HEK293 (cell line): ENCODE data around the gene CCDC141.

Experiments used
- BCL11A ChIP-seq: fragments of 450-650 bp; formaldehyde crosslinking; IDR thresholded peaks from 2 replicates; pipeline ENCODE4 v1.5.1; 2016; ENCODE audit warnings: low read depth, missing biosample characterization, missing genetic modification characterization
- GLI4 ChIP-seq: fragments of 450-650 bp; formaldehyde crosslinking; IDR thresholded peaks from 2 replicates; pipeline ENCODE4 v1.5.1; 2016; ENCODE audit warnings: missing biosample characterization, missing genetic modification characterization
- RBAK ChIP-seq: fragments of 450-650 bp; formaldehyde crosslinking; IDR thresholded peaks from 2 replicates; pipeline ENCODE4 v1.5.1; 2016; ENCODE audit warnings: missing biosample characterization, missing genetic modification characterization
- TF ChIP-seq, protein P1 (sequence below): fragments of 450-650 bp; formaldehyde crosslinking; IDR thresholded peaks from 2 replicates; pipeline ENCODE4 v1.5.1; 2016; ENCODE audit warnings: missing biosample characterization, missing genetic modification characterization
- TF ChIP-seq, protein P2 (sequence below): fragments of 450-650 bp; formaldehyde crosslinking; IDR thresholded peaks from 2 replicates; pipeline ENCODE4 v1.5.1; 2017; ENCODE audit warnings: missing biosample characterization, missing genetic modification characterization

DNA sequence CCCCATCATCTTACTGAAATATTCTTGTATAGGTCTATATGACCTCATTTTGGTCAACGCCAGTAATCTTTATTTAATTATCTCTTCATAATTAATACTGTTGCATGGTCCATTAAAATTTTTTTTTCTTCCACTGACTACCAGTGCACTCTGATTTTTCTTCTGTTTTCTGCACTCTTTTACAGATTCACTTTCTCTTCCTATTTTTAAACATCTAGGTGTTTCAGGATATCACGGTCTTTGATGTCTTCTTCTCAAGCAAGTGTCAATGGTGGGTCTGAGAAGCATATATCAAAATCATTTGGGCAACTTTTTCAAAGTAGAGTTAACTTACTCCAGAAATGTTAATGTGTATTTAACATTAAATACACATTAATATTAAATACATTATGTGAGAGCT, 51.4 kb downstream of the CCDC141 start:
- TF ChIP-seq, protein P1, sequence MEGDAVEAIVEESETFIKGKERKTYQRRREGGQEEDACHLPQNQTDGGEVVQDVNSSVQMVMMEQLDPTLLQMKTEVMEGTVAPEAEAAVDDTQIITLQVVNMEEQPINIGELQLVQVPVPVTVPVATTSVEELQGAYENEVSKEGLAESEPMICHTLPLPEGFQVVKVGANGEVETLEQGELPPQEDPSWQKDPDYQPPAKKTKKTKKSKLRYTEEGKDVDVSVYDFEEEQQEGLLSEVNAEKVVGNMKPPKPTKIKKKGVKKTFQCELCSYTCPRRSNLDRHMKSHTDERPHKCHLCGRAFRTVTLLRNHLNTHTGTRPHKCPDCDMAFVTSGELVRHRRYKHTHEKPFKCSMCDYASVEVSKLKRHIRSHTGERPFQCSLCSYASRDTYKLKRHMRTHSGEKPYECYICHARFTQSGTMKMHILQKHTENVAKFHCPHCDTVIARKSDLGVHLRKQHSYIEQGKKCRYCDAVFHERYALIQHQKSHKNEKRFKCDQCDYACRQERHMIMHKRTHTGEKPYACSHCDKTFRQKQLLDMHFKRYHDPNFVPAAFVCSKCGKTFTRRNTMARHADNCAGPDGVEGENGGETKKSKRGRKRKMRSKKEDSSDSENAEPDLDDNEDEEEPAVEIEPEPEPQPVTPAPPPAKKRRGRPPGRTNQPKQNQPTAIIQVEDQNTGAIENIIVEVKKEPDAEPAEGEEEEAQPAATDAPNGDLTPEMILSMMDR (tag by site-specific recombination), result no peak
- TF ChIP-seq, protein P2, sequence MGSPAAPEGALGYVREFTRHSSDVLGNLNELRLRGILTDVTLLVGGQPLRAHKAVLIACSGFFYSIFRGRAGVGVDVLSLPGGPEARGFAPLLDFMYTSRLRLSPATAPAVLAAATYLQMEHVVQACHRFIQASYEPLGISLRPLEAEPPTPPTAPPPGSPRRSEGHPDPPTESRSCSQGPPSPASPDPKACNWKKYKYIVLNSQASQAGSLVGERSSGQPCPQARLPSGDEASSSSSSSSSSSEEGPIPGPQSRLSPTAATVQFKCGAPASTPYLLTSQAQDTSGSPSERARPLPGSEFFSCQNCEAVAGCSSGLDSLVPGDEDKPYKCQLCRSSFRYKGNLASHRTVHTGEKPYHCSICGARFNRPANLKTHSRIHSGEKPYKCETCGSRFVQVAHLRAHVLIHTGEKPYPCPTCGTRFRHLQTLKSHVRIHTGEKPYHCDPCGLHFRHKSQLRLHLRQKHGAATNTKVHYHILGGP, result no peak
- TF ChIP-seq BCL11A (tag by site-specific recombination) (no peak), RBAK (tag by site-specific recombination) (no peak), GLI4 (tag by site-specific recombination) (no peak)
